ENCODE measurements around the gene PLA2G4B.

Gene PLA2G4B

DNA sequence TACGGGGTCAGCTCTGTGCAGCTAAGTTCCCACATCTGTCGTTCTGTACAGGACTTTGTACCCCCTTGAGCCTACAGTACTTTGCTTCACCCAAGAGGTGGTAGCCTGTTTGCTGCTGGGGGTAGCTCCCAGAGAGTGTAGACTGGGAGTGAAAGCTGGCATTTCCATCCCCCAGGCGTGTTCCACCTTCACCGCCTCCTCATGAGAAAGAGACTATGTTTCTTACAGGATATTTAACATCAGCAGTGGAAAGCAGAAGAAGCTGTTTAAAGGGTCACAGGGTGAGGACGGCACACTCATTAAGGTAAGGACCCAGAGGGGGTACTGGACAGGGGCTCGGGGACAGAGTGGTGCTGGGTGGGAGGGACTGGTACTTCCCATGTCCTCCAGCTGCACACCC lies 20.9 kb upstream of the PLA2G4B start:
- H3K36me3 ChIP-seq (ENCODE audit: control insufficient read depth, insufficient read depth, low read length), result peaks cover 51% of the 10 kb centered on the region
- no peak for DNase-seq
- H3K27me3 ChIP-seq (replicated peaks; ENCODE audit: control insufficient read depth, insufficient read depth, low read length, poor library complexity, severe bottlenecking), result no peaks in the 10 kb centered on the region

DNA sequence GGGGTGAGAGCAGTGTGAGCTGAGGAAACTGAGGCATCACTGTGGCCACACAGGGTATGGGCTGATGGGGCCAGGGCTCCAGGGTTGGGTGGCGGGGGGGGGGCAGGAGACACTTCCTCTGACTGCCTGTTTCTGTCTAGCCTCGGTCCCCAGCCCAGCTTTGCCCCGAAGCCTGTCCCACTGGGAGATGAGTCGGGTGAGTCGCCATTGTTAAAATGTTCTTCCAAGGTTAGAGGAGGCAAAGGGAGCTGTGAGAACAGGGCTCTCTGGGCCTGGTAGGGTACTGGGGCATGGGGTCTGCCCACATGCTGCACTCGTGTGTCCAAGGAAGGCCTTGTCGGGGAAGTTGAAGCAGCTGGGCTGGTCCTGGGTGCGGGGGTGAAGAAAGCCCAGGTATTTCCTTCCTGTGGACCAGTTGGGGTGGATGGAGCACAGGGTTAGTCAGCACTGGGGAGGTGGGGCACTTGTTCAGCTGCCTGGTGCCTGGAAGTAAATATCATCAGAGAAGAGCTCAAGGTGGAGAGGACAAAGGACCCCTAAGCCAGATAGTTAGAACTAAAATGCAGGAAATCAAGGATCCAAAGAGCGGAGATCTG lies 19.1 kb upstream of the PLA2G4B start:
- no peak overlapping the region for H3K27ac ChIP-seq (ENCODE audit: insufficient read depth, low read length, poor library complexity, severe bottlenecking)
- peaks cover 53% of the 10 kb centered on the region for H3K36me3 ChIP-seq (ENCODE audit: control insufficient read depth, insufficient read depth, low read length)

More for the DNA sequence above, 20.9 kb upstream of the PLA2G4B start:
- H3K27ac ChIP-seq (ENCODE audit: insufficient read depth, low read length, poor library complexity, severe bottlenecking), result no peak overlapping the region
- no peaks in the 10 kb centered on the region for H3K4me1 ChIP-seq (ENCODE audit: control insufficient read depth, insufficient read depth, low read length, poor library complexity, severe bottlenecking)
- no peaks in the 10 kb centered on the region for H3K9me3 ChIP-seq (ENCODE audit: control insufficient read depth, low read length)
- H3K4me3 ChIP-seq (ENCODE audit: insufficient read depth, low read depth, low read length, poor library complexity, severe bottlenecking), result no peak overlapping the region

DNA sequence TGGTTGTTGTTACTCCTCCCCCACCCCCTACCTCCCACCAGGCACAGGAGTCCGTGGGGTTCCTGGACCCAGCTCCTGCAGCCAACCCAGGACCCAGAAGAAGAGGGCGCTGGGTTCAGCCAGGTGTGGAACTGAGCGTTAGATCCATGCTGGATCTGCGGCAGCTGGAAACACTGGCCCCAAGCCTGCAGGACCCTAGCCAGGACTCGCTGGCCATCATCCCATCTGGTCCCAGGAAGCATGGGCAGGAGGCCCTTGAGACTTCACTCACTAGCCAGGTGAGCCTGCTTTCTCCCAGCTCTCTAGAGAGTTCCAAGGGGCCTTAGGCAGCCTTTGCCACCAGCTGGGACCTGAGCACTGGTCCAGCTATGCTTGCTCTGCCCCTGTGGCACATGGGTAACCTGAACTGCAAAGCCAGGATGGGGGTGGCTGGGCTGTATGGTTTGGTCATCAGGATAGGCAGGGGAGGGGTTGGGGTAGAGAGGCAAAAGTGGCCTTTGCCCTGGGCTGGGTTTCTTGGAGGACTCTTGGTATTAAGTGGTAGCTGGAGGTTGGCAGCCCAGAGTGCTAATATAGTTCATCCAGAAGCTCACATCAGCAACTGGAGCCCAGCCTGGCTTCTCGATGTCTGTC lies 17.7 kb upstream of the PLA2G4B start:
- no peak for DNase-seq
- H3K27me3 ChIP-seq (replicated peaks; ENCODE audit: control insufficient read depth, insufficient read depth, low read length, poor library complexity, severe bottlenecking), result no peaks in the 10 kb centered on the region
- H3K4me1 ChIP-seq (ENCODE audit: control insufficient read depth, insufficient read depth, low read length, poor library complexity, severe bottlenecking), result no peaks in the 10 kb centered on the region
- no peaks in the 10 kb centered on the region for H3K9me3 ChIP-seq (ENCODE audit: control insufficient read depth, low read length)
- H3K4me3 ChIP-seq (ENCODE audit: insufficient read depth, low read depth, low read length, poor library complexity, severe bottlenecking), result no peak overlapping the region
- H3K27ac ChIP-seq (ENCODE audit: insufficient read depth, low read length, poor library complexity, severe bottlenecking), result no peak overlapping the region
- peaks cover 53% of the 10 kb centered on the region for H3K36me3 ChIP-seq (ENCODE audit: control insufficient read depth, insufficient read depth, low read length)

More for the DNA sequence above, 19.1 kb upstream of the PLA2G4B start:
- Histone ChIP-seq H3K4me3 (ENCODE audit: insufficient read depth, low read depth, low read length, poor library complexity, severe bottlenecking) (no peak overlapping the region), H3K4me1 (ENCODE audit: control insufficient read depth, insufficient read depth, low read length, poor library complexity, severe bottlenecking) (no peaks in the 10 kb centered on the region), H3K27me3 (replicated peaks; ENCODE audit: control insufficient read depth, insufficient read depth, low read length, poor library complexity, severe bottlenecking) (no peaks in the 10 kb centered on the region), H3K9me3 (ENCODE audit: control insufficient read depth, low read length) (no peaks in the 10 kb centered on the region)
- no peak for DNase-seq

DNA sequence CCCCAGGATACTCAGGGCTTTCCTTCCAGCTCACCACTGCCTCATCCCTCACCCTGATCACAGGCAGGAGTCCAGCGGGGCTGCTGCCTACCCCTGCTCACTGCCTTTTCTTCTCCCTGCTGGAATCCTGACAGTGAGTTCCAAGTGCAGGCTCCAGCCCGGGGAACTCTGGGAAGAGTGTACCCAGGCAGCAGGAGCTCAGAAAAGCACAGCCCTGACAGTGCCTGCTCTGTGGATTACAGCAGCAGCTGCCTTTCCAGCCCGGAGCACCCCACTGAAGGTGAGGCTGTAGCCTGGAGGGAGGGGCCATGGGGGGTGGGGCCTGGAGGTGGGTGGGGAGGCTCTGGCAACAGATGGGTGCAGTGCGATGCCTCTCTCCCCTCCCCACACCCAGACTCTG lies 16.8 kb upstream of the PLA2G4B start:
- Histone ChIP-seq H3K4me3 (ENCODE audit: insufficient read depth, low read depth, low read length, poor library complexity, severe bottlenecking) (no peak overlapping the region), H3K27ac (ENCODE audit: insufficient read depth, low read length, poor library complexity, severe bottlenecking) (no peak overlapping the region)

DNA sequence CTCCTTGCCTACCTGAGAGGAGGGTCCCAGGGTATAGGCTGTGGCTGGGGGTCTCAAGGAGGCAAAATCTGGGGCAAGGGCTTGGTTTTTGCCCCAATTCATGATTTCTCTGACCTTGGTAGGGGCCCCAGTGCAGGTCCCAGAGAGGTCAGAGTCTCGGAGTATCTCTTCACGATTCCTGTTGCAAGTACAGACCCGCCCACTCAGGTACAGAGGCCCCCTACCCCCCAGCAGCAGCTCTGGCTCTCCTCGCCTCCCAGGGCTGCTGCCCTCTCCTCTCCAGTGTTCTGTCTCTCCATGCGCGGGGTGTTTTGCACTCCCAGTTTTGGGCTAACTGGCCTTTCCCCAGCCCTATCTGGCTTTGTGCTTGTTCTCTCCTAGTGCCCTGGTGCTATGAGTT lies 16.2 kb upstream of the PLA2G4B start:
- Histone ChIP-seq H3K27ac (ENCODE audit: insufficient read depth, low read length, poor library complexity, severe bottlenecking) (no peak overlapping the region), H3K36me3 (ENCODE audit: control insufficient read depth, insufficient read depth, low read length) (peaks cover 42% of the 10 kb centered on the region), H3K27me3 (replicated peaks; ENCODE audit: control insufficient read depth, insufficient read depth, low read length, poor library complexity, severe bottlenecking) (no peaks in the 10 kb centered on the region), H3K9me3 (ENCODE audit: control insufficient read depth, low read length) (no peaks in the 10 kb centered on the region), H3K4me3 (ENCODE audit: insufficient read depth, low read depth, low read length, poor library complexity, severe bottlenecking) (no peak overlapping the region), H3K4me1 (ENCODE audit: control insufficient read depth, insufficient read depth, low read length, poor library complexity, severe bottlenecking) (no peaks in the 10 kb centered on the region)
- DNase-seq, result no peak

More for the DNA sequence above, 16.8 kb upstream of the PLA2G4B start:
- Histone ChIP-seq H3K27me3 (replicated peaks; ENCODE audit: control insufficient read depth, insufficient read depth, low read length, poor library complexity, severe bottlenecking) (no peaks in the 10 kb centered on the region), H3K9me3 (ENCODE audit: control insufficient read depth, low read length) (no peaks in the 10 kb centered on the region), H3K36me3 (ENCODE audit: control insufficient read depth, insufficient read depth, low read length) (peaks cover 48% of the 10 kb centered on the region), H3K4me1 (ENCODE audit: control insufficient read depth, insufficient read depth, low read length, poor library complexity, severe bottlenecking) (no peaks in the 10 kb centered on the region)
- DNase-seq, result no peak

DNA sequence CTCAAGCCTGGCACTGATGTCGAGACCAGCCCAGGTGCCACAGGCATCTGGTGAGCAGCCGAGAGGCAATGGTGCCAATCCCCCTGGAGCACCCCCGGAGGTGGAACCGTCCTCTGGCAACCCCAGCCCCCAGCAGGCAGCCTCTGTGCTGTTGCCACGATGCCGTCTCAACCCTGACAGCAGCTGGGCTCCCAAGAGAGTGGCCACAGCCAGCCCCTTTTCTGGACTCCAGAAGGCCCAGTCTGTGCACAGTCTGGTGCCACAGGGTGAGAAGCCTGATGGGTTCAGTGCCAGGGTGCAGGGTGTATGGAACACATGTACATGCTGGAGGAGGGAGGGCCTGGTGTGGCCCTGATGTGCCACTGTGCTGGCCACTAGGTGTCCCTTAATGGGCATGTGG lies 15.7 kb upstream of the PLA2G4B start:
- Histone ChIP-seq H3K4me1 (ENCODE audit: control insufficient read depth, insufficient read depth, low read length, poor library complexity, severe bottlenecking) (no peaks in the 10 kb centered on the region), H3K4me3 (ENCODE audit: insufficient read depth, low read depth, low read length, poor library complexity, severe bottlenecking) (no peak overlapping the region)

DNA sequence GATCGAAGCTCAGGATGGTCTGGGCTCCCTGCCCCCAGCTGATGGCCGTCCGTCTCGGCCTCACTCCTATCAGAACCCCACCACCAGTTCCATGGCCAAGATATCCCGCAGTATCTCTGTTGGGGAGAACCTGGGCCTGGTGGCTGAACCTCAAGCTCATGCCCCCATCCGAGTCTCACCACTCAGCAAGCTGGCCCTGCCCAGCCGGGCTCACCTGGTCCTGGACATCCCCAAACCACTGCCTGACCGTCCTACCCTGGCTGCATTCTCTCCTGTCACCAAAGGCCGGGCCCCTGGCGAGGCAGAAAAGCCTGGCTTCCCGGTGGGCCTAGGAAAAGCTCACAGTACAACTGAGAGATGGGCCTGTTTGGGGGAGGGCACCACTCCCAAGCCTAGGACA lies 15.1 kb upstream of the PLA2G4B start:
- no peak overlapping the region for H3K4me3 ChIP-seq (ENCODE audit: insufficient read depth, low read depth, low read length, poor library complexity, severe bottlenecking)
- no peak overlapping the region for H3K27ac ChIP-seq (ENCODE audit: insufficient read depth, low read length, poor library complexity, severe bottlenecking)
- no peaks in the 10 kb centered on the region for H3K4me1 ChIP-seq (ENCODE audit: control insufficient read depth, insufficient read depth, low read length, poor library complexity, severe bottlenecking)
- no peak for DNase-seq
- peaks cover 33% of the 10 kb centered on the region for H3K36me3 ChIP-seq (ENCODE audit: control insufficient read depth, insufficient read depth, low read length)
- H3K9me3 ChIP-seq (ENCODE audit: control insufficient read depth, low read length), result no peaks in the 10 kb centered on the region
- no peaks in the 10 kb centered on the region for H3K27me3 ChIP-seq (replicated peaks; ENCODE audit: control insufficient read depth, insufficient read depth, low read length, poor library complexity, severe bottlenecking)

More for the DNA sequence above, 15.7 kb upstream of the PLA2G4B start:
- Histone ChIP-seq H3K27me3 (replicated peaks; ENCODE audit: control insufficient read depth, insufficient read depth, low read length, poor library complexity, severe bottlenecking) (no peaks in the 10 kb centered on the region), H3K27ac (ENCODE audit: insufficient read depth, low read length, poor library complexity, severe bottlenecking) (no peak overlapping the region), H3K36me3 (ENCODE audit: control insufficient read depth, insufficient read depth, low read length) (peaks cover 38% of the 10 kb centered on the region), H3K9me3 (ENCODE audit: control insufficient read depth, low read length) (no peaks in the 10 kb centered on the region)
- no peak for DNase-seq

DNA sequence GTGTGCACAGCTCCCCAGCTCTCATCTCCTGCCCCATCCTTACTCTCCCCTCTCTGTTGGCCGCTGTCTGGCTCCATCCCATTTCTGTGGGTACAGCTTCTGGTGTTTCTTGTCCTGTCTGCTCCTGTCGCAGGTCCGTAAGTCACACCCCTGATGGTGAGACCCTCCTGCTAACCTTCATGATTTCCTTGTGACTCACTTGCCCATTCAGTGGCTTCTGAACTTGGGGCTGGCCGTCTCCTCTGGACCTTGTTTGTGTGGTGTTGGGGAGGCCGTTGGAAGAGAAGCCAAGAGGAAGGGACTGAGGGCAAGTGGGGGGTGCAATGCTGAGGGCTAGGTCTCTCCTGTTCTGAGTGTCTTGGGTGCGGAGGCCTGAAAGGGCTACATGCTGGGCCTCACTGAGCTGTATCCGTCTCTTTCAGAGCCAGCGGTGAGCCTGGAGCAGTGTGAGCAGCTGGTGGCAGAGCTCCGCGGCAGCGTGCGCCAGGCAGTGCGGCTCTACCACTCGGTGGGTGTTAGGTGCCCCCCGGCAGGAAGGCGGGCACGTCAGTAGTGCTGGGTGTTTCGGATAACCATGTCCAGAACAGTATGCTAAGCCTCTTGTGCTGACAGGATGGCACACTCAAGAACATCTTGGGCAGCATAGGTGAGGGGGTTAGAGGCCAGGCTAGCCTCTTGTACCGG lies 14.4 kb upstream of the PLA2G4B start:
- Histone ChIP-seq H3K36me3 (ENCODE audit: control insufficient read depth, insufficient read depth, low read length) (peaks cover 26% of the 10 kb centered on the region), H3K4me1 (ENCODE audit: control insufficient read depth, insufficient read depth, low read length, poor library complexity, severe bottlenecking) (peaks cover 4% of the 10 kb centered on the region), H3K27me3 (replicated peaks; ENCODE audit: control insufficient read depth, insufficient read depth, low read length, poor library complexity, severe bottlenecking) (no peaks in the 10 kb centered on the region), H3K4me3 (ENCODE audit: insufficient read depth, low read depth, low read length, poor library complexity, severe bottlenecking) (no peak overlapping the region), H3K9me3 (ENCODE audit: control insufficient read depth, low read length) (no peaks in the 10 kb centered on the region), H3K27ac (ENCODE audit: insufficient read depth, low read length, poor library complexity, severe bottlenecking) (no peak overlapping the region)
- no peak for DNase-seq

DNA sequence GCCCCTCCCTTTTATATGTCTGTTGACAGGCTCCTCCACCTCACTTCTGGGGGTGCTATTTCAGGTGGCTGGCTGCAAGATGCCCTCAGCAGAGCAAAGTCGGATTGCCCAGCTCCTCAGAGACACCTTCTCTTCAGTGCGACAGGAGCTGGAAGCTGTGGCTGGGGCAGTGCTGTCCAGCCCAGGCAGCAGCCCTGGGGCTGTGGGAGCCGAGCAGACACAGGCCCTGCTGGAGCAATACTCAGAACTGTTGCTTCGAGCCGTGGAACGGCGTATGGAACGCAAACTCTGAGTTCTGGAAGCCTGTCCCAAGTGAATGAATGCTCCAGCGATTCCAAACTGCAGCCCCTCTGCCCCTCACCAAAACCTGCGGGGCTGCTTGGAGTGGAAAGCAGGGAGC lies 13.5 kb upstream of the PLA2G4B start:
- Histone ChIP-seq H3K4me1 (ENCODE audit: control insufficient read depth, insufficient read depth, low read length, poor library complexity, severe bottlenecking) (peaks cover 5% of the 10 kb centered on the region), H3K36me3 (ENCODE audit: control insufficient read depth, insufficient read depth, low read length) (peaks cover 24% of the 10 kb centered on the region), H3K9me3 (ENCODE audit: control insufficient read depth, low read length) (no peaks in the 10 kb centered on the region), H3K4me3 (ENCODE audit: insufficient read depth, low read depth, low read length, poor library complexity, severe bottlenecking) (no peak overlapping the region), H3K27ac (ENCODE audit: insufficient read depth, low read length, poor library complexity, severe bottlenecking) (no peak overlapping the region), H3K27me3 (replicated peaks; ENCODE audit: control insufficient read depth, insufficient read depth, low read length, poor library complexity, severe bottlenecking) (no peaks in the 10 kb centered on the region)
- no peak for DNase-seq
